Measurements from ENCODE around the gene GAB3.

Gene GAB3

DNA sequence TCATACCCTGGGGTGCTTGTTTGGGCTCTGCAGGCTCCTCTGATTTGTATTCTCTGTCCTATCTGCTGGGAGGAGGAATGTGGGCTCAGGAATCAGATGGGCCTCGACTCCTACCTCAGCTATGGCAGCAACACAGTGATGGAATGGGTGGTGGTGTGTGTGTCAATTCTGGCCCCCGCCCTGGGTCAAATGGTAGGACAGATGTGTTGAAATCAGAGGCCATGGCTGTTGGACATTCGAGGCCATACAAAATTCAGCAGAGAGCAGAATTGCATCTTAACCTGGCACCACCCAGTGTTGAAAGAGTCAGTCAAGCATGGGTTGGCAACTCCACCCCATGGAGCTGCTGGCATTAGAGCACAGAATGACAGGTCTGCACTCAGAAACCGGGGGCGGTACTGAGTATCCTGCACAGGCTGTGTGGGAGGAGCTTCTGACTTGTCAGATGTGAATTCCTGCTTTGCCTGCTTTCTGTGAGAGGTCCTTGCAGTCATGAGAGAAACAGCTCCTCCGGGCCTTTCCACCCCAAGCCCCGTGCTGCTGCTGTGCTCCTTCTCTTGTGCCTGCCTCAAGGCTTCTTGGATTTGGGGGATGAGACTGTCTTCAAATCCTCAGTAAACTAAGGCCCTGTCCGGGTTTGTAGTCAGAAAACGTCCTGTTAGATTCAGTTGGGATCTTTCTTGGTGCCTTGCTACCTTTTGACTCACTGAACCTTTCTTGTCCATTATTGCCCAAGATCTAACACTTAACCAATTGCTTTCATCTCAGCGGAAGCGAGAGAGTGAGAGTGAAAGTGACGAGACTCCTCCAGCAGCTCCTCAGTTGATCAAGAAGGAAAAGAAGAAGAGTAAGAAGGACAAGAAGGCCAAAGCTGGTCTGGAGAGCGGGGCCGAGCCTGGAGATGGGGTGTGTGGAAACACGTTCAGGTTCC lies 24.8 kb upstream of the GAB3 start:
- H3K4me3 ChIP-seq (replicated peaks in 1 of 2; ENCODE audit: low read depth in 2 of 2, low read length in 2 of 2) = no peak overlapping the region
- TF ChIP-seq, protein P1, sequence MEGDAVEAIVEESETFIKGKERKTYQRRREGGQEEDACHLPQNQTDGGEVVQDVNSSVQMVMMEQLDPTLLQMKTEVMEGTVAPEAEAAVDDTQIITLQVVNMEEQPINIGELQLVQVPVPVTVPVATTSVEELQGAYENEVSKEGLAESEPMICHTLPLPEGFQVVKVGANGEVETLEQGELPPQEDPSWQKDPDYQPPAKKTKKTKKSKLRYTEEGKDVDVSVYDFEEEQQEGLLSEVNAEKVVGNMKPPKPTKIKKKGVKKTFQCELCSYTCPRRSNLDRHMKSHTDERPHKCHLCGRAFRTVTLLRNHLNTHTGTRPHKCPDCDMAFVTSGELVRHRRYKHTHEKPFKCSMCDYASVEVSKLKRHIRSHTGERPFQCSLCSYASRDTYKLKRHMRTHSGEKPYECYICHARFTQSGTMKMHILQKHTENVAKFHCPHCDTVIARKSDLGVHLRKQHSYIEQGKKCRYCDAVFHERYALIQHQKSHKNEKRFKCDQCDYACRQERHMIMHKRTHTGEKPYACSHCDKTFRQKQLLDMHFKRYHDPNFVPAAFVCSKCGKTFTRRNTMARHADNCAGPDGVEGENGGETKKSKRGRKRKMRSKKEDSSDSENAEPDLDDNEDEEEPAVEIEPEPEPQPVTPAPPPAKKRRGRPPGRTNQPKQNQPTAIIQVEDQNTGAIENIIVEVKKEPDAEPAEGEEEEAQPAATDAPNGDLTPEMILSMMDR (IDR thresholded peaks at IDR 0.05; ENCODE audit: low read depth, low read length) = no peak
- DNase-seq (ENCODE audit: low read depth in 2 of 2) = peak in 1 of 2 donors; percentile 48

DNA sequence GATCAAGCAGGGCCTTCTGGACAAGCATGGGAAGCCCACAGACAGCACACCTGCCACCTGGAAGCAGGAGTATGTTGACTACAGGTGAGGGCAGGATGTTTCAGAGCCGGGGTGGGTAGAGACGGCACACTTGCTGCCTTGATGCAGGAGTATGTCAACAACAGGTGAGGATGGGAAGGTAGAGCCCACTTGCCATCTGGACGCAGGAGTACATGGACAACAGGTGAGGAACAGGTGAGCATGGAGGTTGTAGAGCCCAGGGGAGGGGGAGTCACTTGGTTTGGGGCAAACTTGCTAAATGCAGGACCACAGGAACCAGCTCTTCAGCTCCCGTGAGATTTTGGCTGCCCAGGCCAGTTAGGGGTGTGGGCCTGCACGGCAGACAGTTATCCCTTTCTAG lies 23.7 kb upstream of the GAB3 start:
- TF ChIP-seq, protein P1 (IDR thresholded peaks at IDR 0.05; ENCODE audit: low read depth, low read length) = no peak
- H3K4me3 ChIP-seq (replicated peaks in 1 of 2; ENCODE audit: low read depth in 2 of 2, low read length in 2 of 2) = no peak overlapping the region
- DNase-seq (ENCODE audit: low read depth in 2 of 2) = no peak

DNA sequence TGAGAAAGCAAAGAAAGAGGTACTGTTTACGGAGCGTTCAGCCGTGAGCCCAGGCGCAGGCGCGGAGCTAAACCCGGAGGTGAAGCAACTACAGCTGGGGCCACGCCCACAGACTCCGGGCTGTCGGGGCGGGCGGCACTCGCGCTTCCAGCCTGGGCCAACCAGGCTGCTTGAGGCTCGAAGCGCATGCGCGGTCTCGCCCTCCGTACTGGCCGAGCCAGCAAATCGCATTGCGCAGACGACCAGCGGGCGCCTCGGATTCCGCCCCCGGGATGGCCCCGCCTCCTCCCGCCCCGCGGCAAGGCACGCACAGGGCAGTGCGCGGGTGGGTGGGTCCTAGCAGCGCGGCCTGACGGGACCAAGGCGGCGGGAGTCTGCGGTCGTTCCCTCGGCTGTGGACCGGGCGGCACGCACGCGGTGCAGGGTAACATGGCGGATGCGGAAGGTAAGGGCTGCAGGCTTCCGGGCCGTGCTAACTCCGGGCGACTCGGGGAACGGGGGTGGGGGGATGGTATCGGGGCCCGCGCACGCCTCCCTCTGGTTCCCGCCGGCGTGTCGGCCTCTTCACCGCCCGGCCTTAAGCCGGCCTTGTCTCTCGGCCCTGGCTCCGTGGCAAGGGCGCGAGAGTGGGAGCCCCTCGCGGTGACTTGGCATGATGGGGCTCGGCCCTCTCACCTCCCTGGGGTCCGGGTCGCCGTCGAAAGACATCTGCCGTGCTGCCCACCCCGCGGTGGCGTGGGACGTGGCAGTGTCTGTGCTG lies 11.8 kb upstream of the GAB3 start, which contains the start of gene DKC1:
Gene DKC1, plus strand, starts transcription at position 328 of the 760 bp plus-strand sequence. Its CDS starts 102 bp downstream, at position 430.
- peak; percentile 94 to 97 for DNase-seq (ENCODE audit: low read depth in 2 of 2)
- TF ChIP-seq, protein P1 (IDR thresholded peaks at IDR 0.05; ENCODE audit: low read depth, low read length) = no peak
- peak within 1 kb of the TSS; percentile 71 for H3K4me3 ChIP-seq (replicated peaks in 1 of 2; ENCODE audit: low read depth in 2 of 2, low read length in 2 of 2)

DNA sequence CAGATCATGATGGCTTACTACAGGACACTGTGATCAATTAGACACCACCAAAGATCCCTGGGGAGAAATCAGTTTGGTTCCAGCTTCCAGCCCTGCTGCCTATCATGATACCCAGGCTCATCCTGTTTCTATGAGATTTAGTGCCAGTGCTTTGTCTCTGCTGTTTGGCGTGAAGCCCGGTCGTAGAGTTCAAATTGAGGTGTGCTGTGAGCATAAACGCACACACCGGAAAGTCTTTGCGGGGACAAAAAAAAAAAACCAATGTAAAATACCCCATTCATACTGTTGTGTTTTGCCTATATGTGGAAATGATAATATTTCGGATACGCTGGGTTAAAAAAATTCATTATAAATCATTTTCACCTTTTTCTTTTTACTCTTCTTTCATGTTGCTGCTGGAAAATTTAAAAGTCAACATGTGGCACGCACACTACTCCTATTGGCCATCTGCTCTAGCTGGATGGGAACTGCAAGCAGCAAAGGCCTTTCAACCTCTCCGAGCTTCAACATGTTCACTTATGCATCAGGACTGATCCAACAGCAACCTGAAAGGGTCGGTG lies 11.2 kb upstream of the GAB3 start:
- DNase-seq (ENCODE audit: low read depth in 2 of 2) = no peak
- TF ChIP-seq, protein P1 (IDR thresholded peaks at IDR 0.05; ENCODE audit: low read depth, low read length) = no peak
- peak overlapping the region; percentile 23 to 71 for H3K4me3 ChIP-seq (replicated peaks in 1 of 2; ENCODE audit: low read depth in 2 of 2, low read length in 2 of 2)

DNA sequence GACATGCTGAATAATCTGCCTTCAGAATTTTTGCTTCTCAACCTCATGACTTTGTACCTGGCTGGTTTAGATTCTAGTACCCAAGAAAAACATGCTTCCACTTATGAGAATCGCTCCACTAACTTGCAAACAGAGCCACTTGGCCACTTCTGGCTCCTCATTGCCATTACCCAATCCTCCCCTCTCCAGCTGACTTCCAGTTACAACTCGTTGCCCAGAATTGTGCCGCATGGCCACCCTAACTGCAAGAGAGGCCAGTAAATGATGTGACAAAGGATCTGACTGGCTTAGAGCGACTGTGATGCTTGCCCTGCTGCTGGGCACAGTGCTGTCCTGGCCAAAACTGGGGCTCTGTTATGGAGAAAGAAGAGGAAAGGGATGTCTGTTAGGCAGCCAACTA lies 7.8 kb upstream of the GAB3 start:
- DNase-seq (ENCODE audit: low read depth in 2 of 2) = no peak
- no peak overlapping the region for H3K4me3 ChIP-seq (replicated peaks in 1 of 2; ENCODE audit: low read depth in 2 of 2, low read length in 2 of 2)
- TF ChIP-seq, protein P1 (IDR thresholded peaks at IDR 0.05; ENCODE audit: low read depth, low read length) = no peak

DNA sequence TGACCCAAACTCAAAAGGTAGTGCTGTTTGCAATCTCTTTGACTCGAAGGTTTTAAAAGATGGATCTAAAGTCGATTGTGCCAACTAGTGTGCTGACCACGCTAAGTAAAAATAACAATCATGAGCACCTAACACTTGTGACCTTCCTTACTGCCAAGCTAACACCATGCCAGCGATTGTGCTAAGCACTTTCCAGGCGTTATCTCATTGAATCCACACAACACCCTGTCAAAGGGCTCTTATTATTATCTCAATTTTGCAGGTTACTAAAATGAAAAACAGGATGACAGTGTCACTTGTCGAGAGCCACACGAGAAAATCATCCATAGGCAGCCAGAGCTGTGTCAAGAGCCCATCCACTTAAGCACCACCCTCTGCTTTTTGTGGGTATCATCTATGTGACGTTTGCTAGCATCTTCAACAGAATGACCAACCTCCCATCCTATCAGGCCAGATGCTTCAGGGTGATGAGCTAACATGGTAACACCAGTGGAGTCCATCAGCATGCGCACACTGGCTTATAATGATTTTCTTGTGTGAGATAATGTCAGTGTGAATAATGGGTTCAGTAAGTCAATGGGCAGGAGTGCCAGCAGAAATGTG lies 893 bp upstream of the GAB3 start:
- DNase-seq (ENCODE audit: low read depth in 2 of 2) = no peak
- TF ChIP-seq, protein P1 (IDR thresholded peaks at IDR 0.05; ENCODE audit: low read depth, low read length) = no peak
- H3K4me3 ChIP-seq (replicated peaks in 1 of 2; ENCODE audit: low read depth in 2 of 2, low read length in 2 of 2) = no peak overlapping the region

Measured in cardiac fibroblast (primary cell).